GM19438 (cell line): Measurements from ENCODE around the gene LONP1.
"Not testable (repeated sequence)": the region's sequence is repeated elsewhere in the genome, so short reads cannot be mapped to it uniquely, and the experiment has no call there.

ENCODE experiments used
- ATAC-seq: cut with Tn5 transposase; IDR thresholded peaks from one replicate; pipeline ENCODE4 v1.9.1; 2021; ENCODE audit warnings: low read depth; ENCODE audit not compliant: unreplicated experiment

Gene LONP1

GRCh38 chr19:5714816-5715215 is 5.1 kb downstream of the LONP1 start:
- ATAC-seq = no peak

- ATAC-seq = no peak
Observed at GRCh38 chr19:5713228-5713627, 6.7 kb downstream of the LONP1 start.

GRCh38 chr19:5711713-5712161 is 8.2 kb downstream of the LONP1 start:
- no peak for ATAC-seq

GRCh38 chr19:5711025-5711424 is 8.9 kb downstream of the LONP1 start:
- ATAC-seq = no peak

- ATAC-seq = no peak
Observed at GRCh38 chr19:5707576-5708575, 12.1 kb downstream of the LONP1 start.

- ATAC-seq = no peak
Observed at GRCh38 chr19:5706876-5707573, 12.9 kb downstream of the LONP1 start.

GRCh38 chr19:5705552-5705951 is 14.4 kb downstream of the LONP1 start:
- ATAC-seq = no peak

GRCh38 chr19:5703819-5704818 is 15.8 kb downstream of the LONP1 start:
- no peak for ATAC-seq

GRCh38 chr19:5702053-5702410 is 17.9 kb downstream of the LONP1 start:
- not testable (repeated sequence) for ATAC-seq

- no peak for ATAC-seq
Observed at GRCh38 chr19:5700455-5701092, 19.4 kb downstream of the LONP1 start.

- no peak for ATAC-seq
Observed at GRCh38 chr19:5698635-5699422, 21.1 kb downstream of the LONP1 start.

- ATAC-seq = no peak
Observed at GRCh38 chr19:5697890-5698634, 21.9 kb downstream of the LONP1 start.

- no peak for ATAC-seq
Observed at GRCh38 chr19:5697022-5697889, 22.7 kb downstream of the LONP1 start.

- no peak for ATAC-seq
Observed at GRCh38 chr19:5696196-5697021, 23.5 kb downstream of the LONP1 start.

GRCh38 chr19:5695649-5696195 is 24.2 kb downstream of the LONP1 start:
- ATAC-seq = no peak

GRCh38 chr19:5694956-5695648 is 24.8 kb downstream of the LONP1 start:
- ATAC-seq = no peak
